SIG-M5 (cell line): ENCODE measurements around the gene PARP12.

ENCODE experiments used
- DNase-seq: peaks from one replicate; lab custom pipeline; 2025; lab: John Stamatoyannopoulos, UW

PARP12 gene

GRCh38 chr7:140059273-140060242 is 3.2 kb downstream of the PARP12 start:
- no peak for DNase-seq

GRCh38 chr7:140058517-140058916 is 4.2 kb downstream of the PARP12 start:
- no peak for DNase-seq

GRCh38 chr7:140057143-140057535 is 5.6 kb downstream of the PARP12 start:
- DNase-seq, result no peak

GRCh38 chr7:140056431-140057142 is 6.2 kb downstream of the PARP12 start:
- no peak for DNase-seq

- no peak for DNase-seq
These were observed 6.9 kb downstream of the PARP12 start for GRCh38 chr7:140055833-140056232.

GRCh38 chr7:140054751-140055150 is 8.0 kb downstream of the PARP12 start:
- no peak for DNase-seq

GRCh38 chr7:140053812-140054539 is 8.8 kb downstream of the PARP12 start:
- DNase-seq, result no peak

GRCh38 chr7:140051820-140052219 is 10.9 kb downstream of the PARP12 start:
- DNase-seq, result no peak

- DNase-seq, result no peak
These were observed 12.7 kb downstream of the PARP12 start for GRCh38 chr7:140050100-140050499.

- no peak for DNase-seq
These were observed 13.3 kb downstream of the PARP12 start for GRCh38 chr7:140049339-140050024.

GRCh38 chr7:140048989-140049338 is 13.8 kb downstream of the PARP12 start:
- no peak for DNase-seq

GRCh38 chr7:140048138-140048537 is 14.6 kb downstream of the PARP12 start:
- no peak for DNase-seq

- no peak for DNase-seq
These were observed 15.6 kb downstream of the PARP12 start for GRCh38 chr7:140047197-140047596.

- DNase-seq, result no peak
These were observed 17.1 kb downstream of the PARP12 start for GRCh38 chr7:140045697-140046096.

- DNase-seq, result no peak
These were observed 18.5 kb downstream of the PARP12 start for GRCh38 chr7:140044251-140044650.

- DNase-seq, result no peak
These were observed 20.4 kb downstream of the PARP12 start for GRCh38 chr7:140042386-140042670.

GRCh38 chr7:140041659-140042385 is 20.9 kb downstream of the PARP12 start:
- DNase-seq, result no peak

- DNase-seq, result no peak
These were observed 22.9 kb downstream of the PARP12 start for GRCh38 chr7:140039896-140040295.

GRCh38 chr7:140039066-140039465 is 23.7 kb downstream of the PARP12 start:
- DNase-seq, result no peak

- DNase-seq, result no peak
These were observed 26.4 kb downstream of the PARP12 start for GRCh38 chr7:140036224-140036962.
